Esophagus muscularis mucosa (tissue), 4 donors: ENCODE measurements around the gene ORC6. TPM values are rescaled to one million over a fixed set of nuclear protein-coding genes. Genes with fewer than 3 reads are reported as not detected.

Experiments used
- DNase-seq: peaks from one replicate; pipeline ENCODE4 v3.0.0-alpha.2; 2017; ENCODE audit errors: extremely low spot score
- H3K27ac ChIP-seq, 4 donors: fragments of 200-600 bp; sonication (generic); replicated peaks in 1 of 4; 1 replicate in 3 of 4; 2 replicates in 1 of 4; pipeline ENCODE4 v1.5.1; 2016 to 2019; ENCODE audit warnings: mild to moderate bottlenecking in 1 of 4
- H3K27me3 ChIP-seq, 4 donors: fragments of 200-600 bp; sonication (generic); one replicate each; pipeline versions ENCODE4 v1.5.1 to v1.6.0; 2016 to 2019
- H3K36me3 ChIP-seq, 4 donors: fragments of 200-600 bp; sonication (generic); one replicate each; pipeline ENCODE4 v1.5.1; 2016 to 2019
- H3K4me1 ChIP-seq, 4 donors: fragments of 200-600 bp; sonication (generic); one replicate each; pipeline ENCODE4 v1.5.1; 2016 to 2019
- H3K4me3 ChIP-seq, 4 donors: fragments of 200-600 bp; sonication (generic); 1 replicate in 2 of 4; 2 replicates in 2 of 4; pipeline ENCODE4 v1.5.1; 2016 to 2019; ENCODE audit warnings: mild to moderate bottlenecking in 4 of 4, moderate library complexity in 1 of 4
- H3K9me3 ChIP-seq, 4 donors: fragments of 200-600 bp; sonication (generic); 1 replicate in 3 of 4; 2 replicates in 1 of 4; pipeline ENCODE4 v1.5.1; 2016 to 2019
- CTCF ChIP-seq, 3 experiments: fragments of 200-600 bp in 2 of 3; fragments of 450-650 bp in 1 of 3; sonication (generic) in 2 of 3; IDR thresholded peaks; one replicate each; pipeline ENCODE4 v1.5.1; 2017 to 2019; ENCODE audit warnings: antibody characterized with exemption in 3 of 3, mild to moderate bottlenecking in 2 of 3, moderate library complexity in 1 of 3
- EP300 ChIP-seq: sonication (generic); formaldehyde crosslinking; IDR thresholded peaks from one replicate; pipeline ENCODE4 v1.6.1; 2017; ENCODE audit warnings: antibody characterized with exemption
- POLR2A ChIP-seq: fragments of 450-650 bp; IDR thresholded peaks from one replicate; pipeline ENCODE4 v1.6.1; 2017; ENCODE audit warnings: antibody characterized with exemption, moderate library complexity, mild to moderate bottlenecking, low read depth
- POLR2AphosphoS5 ChIP-seq, 2 donors: sonication (generic); formaldehyde crosslinking; IDR thresholded peaks; one replicate each; pipeline ENCODE4 v1.6.1; 2017; ENCODE audit warnings: antibody characterized with exemption in 2 of 2
- WGBS: methylation state at CpG from one replicate; pipeline ENCODE4 v1.1.5; 2018; 5-methylcytosine and 5-hydroxymethylcytosine counted together
- intact Hi-C: fragments of 100-400 bp; cut with DNase I; formaldehyde crosslinking; loops from one replicate; pipeline ENCODE4 v1.15.1; 2023
- total RNA-seq, 4 donors: library from RNA; depleted of rRNA; stranded (reverse); fragments of >200 nt; gene quantifications; one replicate each; pipeline versions ENCODE4 v1.1.0 to v1.2.1, GENCODE V29; 2016

The ORC6 gene
- total RNA-seq, 4 donors from 2014 or later: 0.32 to 0.99 (median 0.67) TPM

- intact Hi-C loops: no loop called here
- peaks cover 0 to 52% (median 0%) of the 10 kb centered on the region in 4 donors for H3K36me3 ChIP-seq
- H3K4me1 ChIP-seq: peaks cover 0 to 1% (median 0%) of the 10 kb centered on the region in 4 donors
- no peak overlapping the region for H3K4me3 ChIP-seq
- DNase-seq: no peak
- TF ChIP-seq POLR2A: no peak
- TF ChIP-seq CTCF (IDR thresholded peaks at IDR 0.05): no peak
- no peak for TF ChIP-seq EP300
- no peak for TF ChIP-seq POLR2AphosphoS5 (IDR thresholded peaks at IDR 0.05)
- no peaks in the 10 kb centered on the region for H3K9me3 ChIP-seq
- no peak overlapping the region for H3K27ac ChIP-seq
- H3K27me3 ChIP-seq: no peaks in the 10 kb centered on the region
- WGBS: 94% methylated on average over 4 of the region's 4 CpGs
Measured at GRCh38 chr16:46701615-46702014, 12.2 kb downstream of the ORC6 start.

- no peak for TF ChIP-seq EP300
- no peak for TF ChIP-seq POLR2A
- TF ChIP-seq CTCF (IDR thresholded peaks at IDR 0.05): no peak
- no peak for TF ChIP-seq POLR2AphosphoS5 (IDR thresholded peaks at IDR 0.05)
- no peak overlapping the region for H3K27ac ChIP-seq
- no peaks in the 10 kb centered on the region for H3K4me1 ChIP-seq
- peaks cover 0 to 56% (median 0%) of the 10 kb centered on the region in 4 donors for H3K36me3 ChIP-seq
- DNase-seq: no peak
- H3K9me3 ChIP-seq: no peaks in the 10 kb centered on the region
- H3K27me3 ChIP-seq: no peaks in the 10 kb centered on the region
- intact Hi-C loops: no loop called here
- 86% methylated on average over 2 of the region's 2 CpGs for WGBS
- H3K4me3 ChIP-seq: no peak overlapping the region
Measured at GRCh38 chr16:46702030-46702429, 12.6 kb downstream of the ORC6 start.

GRCh38 chr16:46706642-46707041 lies 17.2 kb downstream of the ORC6 start:
- H3K4me1 ChIP-seq: peaks cover 0 to 7% (median 0%) of the 10 kb centered on the region in 4 donors
- H3K9me3 ChIP-seq: no peaks in the 10 kb centered on the region
- intact Hi-C loops: no loop called here
- 0% methylated on average over 1 of the region's 1 CpG for WGBS
- DNase-seq: no peak
- H3K27me3 ChIP-seq: no peaks in the 10 kb centered on the region
- H3K36me3 ChIP-seq: peaks cover 0 to 80% (median 0%) of the 10 kb centered on the region in 4 donors
- TF ChIP-seq CTCF (IDR thresholded peaks at IDR 0.05) (no peak), EP300 (no peak), POLR2AphosphoS5 (IDR thresholded peaks at IDR 0.05) (no peak), POLR2A (no peak)
- no peak overlapping the region for H3K27ac ChIP-seq
- H3K4me3 ChIP-seq: no peak overlapping the region

- H3K4me1 ChIP-seq: peaks cover 0 to 23% (median 0%) of the 10 kb centered on the region in 4 donors
- H3K27me3 ChIP-seq: no peaks in the 10 kb centered on the region
- peaks cover 0 to 61% (median 0%) of the 10 kb centered on the region in 4 donors for H3K36me3 ChIP-seq
- no peak overlapping the region for H3K4me3 ChIP-seq
- H3K9me3 ChIP-seq: no peaks in the 10 kb centered on the region
- TF ChIP-seq CTCF (IDR thresholded peaks at IDR 0.05): no peak
- TF ChIP-seq POLR2AphosphoS5 (IDR thresholded peaks at IDR 0.05): no peak
- TF ChIP-seq EP300: no peak
- TF ChIP-seq POLR2A: no peak
- WGBS: 19% methylated on average over 3 of the region's 3 CpGs
- H3K27ac ChIP-seq: no peak overlapping the region
- DNase-seq: no peak
- intact Hi-C loops: no loop called here
Measured at GRCh38 chr16:46709469-46710005, 20.1 kb downstream of the ORC6 start.
